K562 (cell line): ENCODE results near the gene RCOR2. TPM values are rescaled to one million over a fixed set of nuclear protein-coding genes. Genes with fewer than 3 reads are reported as not detected.
A peak's percentile ranks its signal among the peaks of the same experiment; 100 is the strongest.

Source experiments
- CREM ChIP-seq: IDR thresholded peaks from 2 replicates; pipeline ENCODE4 v1.6.1; 2014; ENCODE audit warnings: antibody characterized with exemption, low read depth
- FOXA1 ChIP-seq: fragments of 450-650 bp; IDR thresholded peaks from 2 replicates; pipeline ENCODE4 v1.6.1; 2016; ENCODE audit warnings: mild to moderate bottlenecking, borderline replicate concordance
- IFI16 ChIP-seq: fragments of 250-450 bp; sonication (Bioruptor Pico); IDR thresholded peaks from 2 replicates; pipeline ENCODE4 v2.1.2; 2022; ENCODE audit warnings: mild to moderate bottlenecking, inconsistent platforms
- KDM1A ChIP-seq, 2 experiments: fragments of 450-650 bp; IDR thresholded peaks; 2 replicates each; pipeline ENCODE4 v1.6.1; 2016; ENCODE audit warnings: mild to moderate bottlenecking in 2 of 2
- LCOR ChIP-seq: sonication (generic); formaldehyde crosslinking; IDR thresholded peaks from 2 replicates; pipeline ENCODE4 v1.8.0; 2022; ENCODE audit warnings: mild to moderate bottlenecking, missing genetic modification reagents
- MAZ ChIP-seq, 2 experiments: fragments of 450-650 bp in 1 of 2; sonication (generic) in 1 of 2; formaldehyde crosslinking; IDR thresholded peaks in 1 of 2; conservative IDR thresholded peaks in 1 of 2; 2 replicates each; pipeline versions ENCODE4 v1.4.0 to v1.5.0; 2020; ENCODE audit warnings: mild to moderate bottlenecking in 1 of 2, missing genetic modification reagents in 1 of 2
- MTA3 ChIP-seq: fragments of 450-650 bp; formaldehyde crosslinking; IDR thresholded peaks from 2 replicates; pipeline ENCODE4 v1.6.1; 2017; ENCODE audit warnings: mild to moderate bottlenecking, borderline replicate concordance
- PHTF2 ChIP-seq: fragments of 250-450 bp; sonication (Bioruptor Pico); IDR thresholded peaks from 2 replicates; pipeline ENCODE4 v1.5.0; 2021; ENCODE audit warnings: mild to moderate bottlenecking
- PTTG1 ChIP-seq: fragments of 450-650 bp; IDR thresholded peaks from 2 replicates; pipeline ENCODE4 v1.6.1; 2016; ENCODE audit warnings: low read depth, mild to moderate bottlenecking, missing genetic modification characterization, missing compliant biosample characterization
- RFX5 ChIP-seq: IDR thresholded peaks from 2 replicates; pipeline ENCODE4 v1.6.1; 2011; ENCODE audit warnings: low read depth, mild to moderate bottlenecking, improper control_type of control experiment, low read length
- SIN3B ChIP-seq: fragments of 450-650 bp; IDR thresholded peaks from 2 replicates; pipeline ENCODE4 v1.6.1; 2017; ENCODE audit warnings: low read depth, mild to moderate bottlenecking, moderate library complexity
- ZNF174 ChIP-seq: fragments of 250-450 bp; sonication (Bioruptor Pico); IDR thresholded peaks from 2 replicates; pipeline ENCODE4 v1.4.0; 2020; ENCODE audit warnings: mild to moderate bottlenecking
- ZNF717 ChIP-seq: fragments of 250-450 bp; sonication (Bioruptor Pico); IDR thresholded peaks from 2 replicates; pipeline ENCODE4 v1.5.0; 2021
- polyA plus RNA-seq, 8 experiments: library from polyadenylated mRNA; depleted of rRNA in 4 of 8; stranded (reverse) in 5 of 8; unstranded in 3 of 8; fragments of >200 nt; fragmentation: Nextera tagmentation in 2 of 8; fragmentation: Illumina TruSeq in 1 of 8; extraction: Ambion mirVana in 2 of 8; extraction: Trizol in 1 of 8; gene quantifications; 2 replicates each; pipeline versions ENCODE4 v1.2.1 to v1.2.3, GENCODE V29; 2011 to 2014; ENCODE audit warnings: inconsistent platforms in 1 of 8, missing spikeins in 1 of 8
- total RNA-seq, 7 experiments: library from RNA; depleted of rRNA in 6 of 7; stranded (reverse); fragments of >200 nt in 6 of 7; fragmentation: Illumina TruSeq in 2 of 7; extraction: Trizol in 2 of 7; gene quantifications; 2 replicates each; pipeline versions ENCODE4 v1.2.1 to v1.2.3, GENCODE V29; 2011 to 2021; ENCODE audit warnings: low replicate concordance in 1 of 7
- TF ChIP-seq, protein P1 (sequence below): fragments of 250-450 bp; sonication (Bioruptor Pico); IDR thresholded peaks from 2 replicates; pipeline ENCODE4 v1.4.0; 2020; ENCODE audit warnings: mild to moderate bottlenecking, moderate library complexity
- TF ChIP-seq, protein P2 (sequence below): sonication (generic); formaldehyde crosslinking; IDR thresholded peaks from 2 replicates; pipeline ENCODE4 v1.8.1; 2023; ENCODE audit warnings: missing genetic modification reagents, mild to moderate bottlenecking, borderline replicate concordance
- TF ChIP-seq, protein P3 (sequence below): sonication (generic); formaldehyde crosslinking; IDR thresholded peaks from 2 replicates; pipeline ENCODE4 v1.5.0; 2020; ENCODE audit warnings: missing genetic modification reagents
- TF ChIP-seq, protein P4 (sequence below): fragments of 450-650 bp; IDR thresholded peaks from 2 replicates; pipeline ENCODE4 v1.6.1; 2014; ENCODE audit warnings: low read depth, mild to moderate bottlenecking, moderate library complexity, borderline replicate concordance

RCOR2 gene
- total and polyA plus RNA-seq, 9 of the 15 experiments (the other 6 are each of a cell fraction or from before 2014, with no cell fraction given) = 0.04 to 6.5 (median 2.5) TPM; not detected in 1

DNA sequence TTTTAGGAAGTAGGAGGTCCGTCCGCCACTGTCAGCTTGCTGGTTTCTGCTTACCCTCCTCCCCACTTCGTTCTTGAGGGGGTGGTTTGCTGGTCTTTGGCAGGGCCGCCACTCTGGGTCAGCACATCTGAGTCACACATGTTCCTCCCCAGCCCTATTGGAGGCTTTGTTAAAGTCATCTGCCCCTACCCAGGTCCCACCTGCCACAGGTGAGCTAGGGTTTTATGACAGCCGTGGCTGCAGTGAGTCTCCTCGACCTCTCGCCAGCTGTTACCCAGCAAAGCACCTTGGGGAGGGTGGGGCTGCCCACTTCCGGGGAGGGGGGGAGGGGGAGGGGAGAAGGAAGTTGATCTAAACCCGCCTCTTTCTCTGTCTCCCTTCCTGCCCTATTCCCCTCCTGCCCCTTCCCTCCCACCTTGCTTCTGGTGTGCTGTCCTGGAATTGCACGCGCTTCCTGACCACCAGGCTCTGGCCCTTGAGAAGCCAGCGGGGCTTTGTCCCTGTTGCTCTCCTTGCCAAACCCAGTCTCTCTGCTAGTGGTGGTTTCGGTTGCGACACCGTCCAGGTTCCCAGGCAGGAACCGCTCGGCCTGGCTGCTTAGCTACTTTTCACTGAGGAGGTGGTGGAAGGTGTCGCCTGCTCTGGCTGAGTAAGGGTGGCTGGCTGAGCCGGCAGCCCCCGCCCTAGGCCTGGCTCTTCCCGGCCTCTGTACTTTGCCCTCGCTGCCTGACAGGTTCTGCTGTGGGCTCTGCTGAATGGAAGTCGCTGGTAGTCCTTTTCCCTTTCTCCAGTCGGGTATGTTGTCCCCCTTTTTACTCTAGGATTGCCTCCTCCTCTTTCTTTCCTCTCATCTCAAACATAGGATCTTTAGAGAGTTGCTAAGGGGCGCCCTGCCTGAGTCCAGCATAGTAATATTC, 28.5 kb downstream of the RCOR2 start (continued):
- TF ChIP-seq MAZ (CRISPR knock-in tag; conservative IDR thresholded peaks at IDR 0.05 in 1 of 2, IDR thresholded peaks at IDR 0.05 in 1 of 2) = peak; percentile 71 to 87; a peak in 3 of 4 replicates
- TF ChIP-seq PHTF2 (CRISPR knock-in tag) = no peak
- TF ChIP-seq, protein P1, sequence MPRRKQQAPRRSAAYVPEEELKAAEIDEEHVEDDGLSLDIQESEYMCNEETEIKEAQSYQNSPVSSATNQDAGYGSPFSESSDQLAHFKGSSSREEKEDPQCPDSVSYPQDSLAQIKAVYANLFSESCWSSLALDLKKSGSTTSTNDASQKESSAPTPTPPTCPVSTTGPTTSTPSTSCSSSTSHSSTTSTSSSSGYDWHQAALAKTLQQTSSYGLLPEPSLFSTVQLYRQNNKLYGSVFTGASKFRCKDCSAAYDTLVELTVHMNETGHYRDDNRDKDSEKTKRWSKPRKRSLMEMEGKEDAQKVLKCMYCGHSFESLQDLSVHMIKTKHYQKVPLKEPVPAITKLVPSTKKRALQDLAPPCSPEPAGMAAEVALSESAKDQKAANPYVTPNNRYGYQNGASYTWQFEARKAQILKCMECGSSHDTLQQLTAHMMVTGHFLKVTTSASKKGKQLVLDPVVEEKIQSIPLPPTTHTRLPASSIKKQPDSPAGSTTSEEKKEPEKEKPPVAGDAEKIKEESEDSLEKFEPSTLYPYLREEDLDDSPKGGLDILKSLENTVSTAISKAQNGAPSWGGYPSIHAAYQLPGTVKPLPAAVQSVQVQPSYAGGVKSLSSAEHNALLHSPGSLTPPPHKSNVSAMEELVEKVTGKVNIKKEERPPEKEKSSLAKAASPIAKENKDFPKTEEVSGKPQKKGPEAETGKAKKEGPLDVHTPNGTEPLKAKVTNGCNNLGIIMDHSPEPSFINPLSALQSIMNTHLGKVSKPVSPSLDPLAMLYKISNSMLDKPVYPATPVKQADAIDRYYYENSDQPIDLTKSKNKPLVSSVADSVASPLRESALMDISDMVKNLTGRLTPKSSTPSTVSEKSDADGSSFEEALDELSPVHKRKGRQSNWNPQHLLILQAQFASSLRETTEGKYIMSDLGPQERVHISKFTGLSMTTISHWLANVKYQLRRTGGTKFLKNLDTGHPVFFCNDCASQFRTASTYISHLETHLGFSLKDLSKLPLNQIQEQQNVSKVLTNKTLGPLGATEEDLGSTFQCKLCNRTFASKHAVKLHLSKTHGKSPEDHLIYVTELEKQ (CRISPR knock-in tag) = no peak
- TF ChIP-seq, protein P2, sequence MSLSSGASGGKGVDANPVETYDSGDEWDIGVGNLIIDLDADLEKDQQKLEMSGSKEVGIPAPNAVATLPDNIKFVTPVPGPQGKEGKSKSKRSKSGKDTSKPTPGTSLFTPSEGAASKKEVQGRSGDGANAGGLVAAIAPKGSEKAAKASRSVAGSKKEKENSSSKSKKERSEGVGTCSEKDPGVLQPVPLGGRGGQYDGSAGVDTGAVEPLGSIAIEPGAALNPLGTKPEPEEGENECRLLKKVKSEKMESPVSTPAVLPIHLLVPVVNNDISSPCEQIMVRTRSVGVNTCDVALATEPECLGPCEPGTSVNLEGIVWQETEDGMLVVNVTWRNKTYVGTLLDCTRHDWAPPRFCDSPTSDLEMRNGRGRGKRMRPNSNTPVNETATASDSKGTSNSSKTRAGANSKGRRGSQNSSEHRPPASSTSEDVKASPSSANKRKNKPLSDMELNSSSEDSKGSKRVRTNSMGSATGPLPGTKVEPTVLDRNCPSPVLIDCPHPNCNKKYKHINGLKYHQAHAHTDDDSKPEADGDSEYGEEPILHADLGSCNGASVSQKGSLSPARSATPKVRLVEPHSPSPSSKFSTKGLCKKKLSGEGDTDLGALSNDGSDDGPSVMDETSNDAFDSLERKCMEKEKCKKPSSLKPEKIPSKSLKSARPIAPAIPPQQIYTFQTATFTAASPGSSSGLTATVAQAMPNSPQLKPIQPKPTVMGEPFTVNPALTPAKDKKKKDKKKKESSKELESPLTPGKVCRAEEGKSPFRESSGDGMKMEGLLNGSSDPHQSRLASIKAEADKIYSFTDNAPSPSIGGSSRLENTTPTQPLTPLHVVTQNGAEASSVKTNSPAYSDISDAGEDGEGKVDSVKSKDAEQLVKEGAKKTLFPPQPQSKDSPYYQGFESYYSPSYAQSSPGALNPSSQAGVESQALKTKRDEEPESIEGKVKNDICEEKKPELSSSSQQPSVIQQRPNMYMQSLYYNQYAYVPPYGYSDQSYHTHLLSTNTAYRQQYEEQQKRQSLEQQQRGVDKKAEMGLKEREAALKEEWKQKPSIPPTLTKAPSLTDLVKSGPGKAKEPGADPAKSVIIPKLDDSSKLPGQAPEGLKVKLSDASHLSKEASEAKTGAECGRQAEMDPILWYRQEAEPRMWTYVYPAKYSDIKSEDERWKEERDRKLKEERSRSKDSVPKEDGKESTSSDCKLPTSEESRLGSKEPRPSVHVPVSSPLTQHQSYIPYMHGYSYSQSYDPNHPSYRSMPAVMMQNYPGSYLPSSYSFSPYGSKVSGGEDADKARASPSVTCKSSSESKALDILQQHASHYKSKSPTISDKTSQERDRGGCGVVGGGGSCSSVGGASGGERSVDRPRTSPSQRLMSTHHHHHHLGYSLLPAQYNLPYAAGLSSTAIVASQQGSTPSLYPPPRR = 0 out of 2 replicates have a peak, but pooled peaks have one; percentile 75
- TF ChIP-seq, protein P3, sequence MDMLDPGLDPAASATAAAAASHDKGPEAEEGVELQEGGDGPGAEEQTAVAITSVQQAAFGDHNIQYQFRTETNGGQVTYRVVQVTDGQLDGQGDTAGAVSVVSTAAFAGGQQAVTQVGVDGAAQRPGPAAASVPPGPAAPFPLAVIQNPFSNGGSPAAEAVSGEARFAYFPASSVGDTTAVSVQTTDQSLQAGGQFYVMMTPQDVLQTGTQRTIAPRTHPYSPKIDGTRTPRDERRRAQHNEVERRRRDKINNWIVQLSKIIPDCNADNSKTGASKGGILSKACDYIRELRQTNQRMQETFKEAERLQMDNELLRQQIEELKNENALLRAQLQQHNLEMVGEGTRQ (CRISPR knock-in tag) = no peak
- TF ChIP-seq, protein P4, sequence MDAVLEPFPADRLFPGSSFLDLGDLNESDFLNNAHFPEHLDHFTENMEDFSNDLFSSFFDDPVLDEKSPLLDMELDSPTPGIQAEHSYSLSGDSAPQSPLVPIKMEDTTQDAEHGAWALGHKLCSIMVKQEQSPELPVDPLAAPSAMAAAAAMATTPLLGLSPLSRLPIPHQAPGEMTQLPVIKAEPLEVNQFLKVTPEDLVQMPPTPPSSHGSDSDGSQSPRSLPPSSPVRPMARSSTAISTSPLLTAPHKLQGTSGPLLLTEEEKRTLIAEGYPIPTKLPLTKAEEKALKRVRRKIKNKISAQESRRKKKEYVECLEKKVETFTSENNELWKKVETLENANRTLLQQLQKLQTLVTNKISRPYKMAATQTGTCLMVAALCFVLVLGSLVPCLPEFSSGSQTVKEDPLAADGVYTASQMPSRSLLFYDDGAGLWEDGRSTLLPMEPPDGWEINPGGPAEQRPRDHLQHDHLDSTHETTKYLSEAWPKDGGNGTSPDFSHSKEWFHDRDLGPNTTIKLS = no peak
- peak in 1 of 2 experiments; percentile 67; a peak in 1 of 4 replicates for TF ChIP-seq KDM1A (IDR thresholded peaks at IDR 0.05)
- no peak for TF ChIP-seq IFI16
- TF ChIP-seq ZNF174 = no peak
- TF ChIP-seq ZNF717 (CRISPR knock-in tag) = no peak
- no peak for TF ChIP-seq MTA3
- no peak for TF ChIP-seq SIN3B
- no peak for TF ChIP-seq RFX5
- no peak; the same call in 1 of the 2 replicates for TF ChIP-seq CREM
- no peak for TF ChIP-seq PTTG1
- no peak for TF ChIP-seq FOXA1
- no peak for TF ChIP-seq LCOR
